GM13976 (cell line): ENCODE measurements around the gene RNF213.
A peak's percentile ranks its signal among the peaks of the same experiment; 100 is the strongest.

Experiments
- DNase-seq: peaks from one replicate; pipeline ENCODE4 v3.0.0; 2012; ENCODE audit warnings: low spot score
- CTCF ChIP-seq: IDR thresholded peaks from 2 replicates; pipeline ENCODE4 v1.5.1; 2012; ENCODE audit warnings: borderline replicate concordance, mild to moderate bottlenecking; ENCODE audit not compliant: insufficient read depth; ENCODE audit errors: extremely low read depth, missing control alignments, control extremely low read depth
- in situ Hi-C: fragments of 300-500 bp; cut with MboI; formaldehyde crosslinking; loops from one replicate; pipeline ENCODE4 v1.12.0; 2022; ENCODE audit warnings: low sequenced_read_pairs, mixed read lengths, inconsistent platforms; ENCODE audit not compliant: unreplicated experiment

RNF213 gene

GRCh38 chr17:80265205-80266068 is 4.8 kb downstream of the RNF213 start:
- TF ChIP-seq CTCF = no peak
- DNase-seq = peak; percentile 75
- in situ Hi-C loops = no loop called here

- no peak for TF ChIP-seq CTCF
- in situ Hi-C loops = no loop called here
- no peak for DNase-seq
Measured at GRCh38 chr17:80267391-80267790, 6.7 kb downstream of the RNF213 start.

- no peak for TF ChIP-seq CTCF
- no peak for DNase-seq
- in situ Hi-C loops = no loop called here
Measured at GRCh38 chr17:80268427-80268826, 7.8 kb downstream of the RNF213 start.

- no peak for DNase-seq
- in situ Hi-C loops = no loop called here
- no peak for TF ChIP-seq CTCF
Measured at GRCh38 chr17:80269405-80269807, 8.8 kb downstream of the RNF213 start.

GRCh38 chr17:80270104-80270503 is 9.5 kb downstream of the RNF213 start:
- in situ Hi-C loops = no loop called here
- DNase-seq = no peak
- no peak for TF ChIP-seq CTCF

- no peak for DNase-seq
- in situ Hi-C loops = no loop called here
- no peak for TF ChIP-seq CTCF
Measured at GRCh38 chr17:80270836-80271235, 10.2 kb downstream of the RNF213 start.
